ENCODE measurements around the gene HDAC7.

GRCh38 chr12:47823422-47824086 lies 3.9 kb upstream of the HDAC7 start:
- TF ChIP-seq POLR2A (IDR thresholded peaks at IDR 0.05) (no peak), CTCF (IDR thresholded peaks at IDR 0.05) (no peak), EP300 (IDR thresholded peaks at IDR 0.05) (no peak), POLR2AphosphoS5 (IDR thresholded peaks at IDR 0.05) (no peak)
